BLaER1 (cell line): ENCODE measurements around the gene TNFRSF4.

Experiments
- H3K27ac ChIP-seq: shearing (Covaris generic); formaldehyde crosslinking; 2 replicates; pipeline ENCODE4 v1.8.1; 2022
- H3K27me3 ChIP-seq: shearing (Covaris generic); formaldehyde crosslinking; 2 replicates; pipeline ENCODE4 v1.8.1; 2022
- H3K36me3 ChIP-seq: shearing (Covaris generic); formaldehyde crosslinking; 2 replicates; pipeline ENCODE4 v1.8.1; 2022
- H3K4me1 ChIP-seq: shearing (Covaris generic); formaldehyde crosslinking; 2 replicates; pipeline ENCODE4 v1.8.1; 2022
- H3K4me2 ChIP-seq: shearing (Covaris generic); formaldehyde crosslinking; 2 replicates; pipeline ENCODE4 v1.8.1; 2022
- H3K4me3 ChIP-seq: shearing (Covaris generic); formaldehyde crosslinking; 2 replicates; pipeline ENCODE4 v1.8.1; 2022
- H3K9ac ChIP-seq: shearing (Covaris generic); formaldehyde crosslinking; 2 replicates; pipeline ENCODE4 v1.8.1; 2022
- H3K9me3 ChIP-seq: shearing (Covaris generic); formaldehyde crosslinking; 2 replicates; pipeline ENCODE4 v1.8.1; 2022
- H4K20me1 ChIP-seq: shearing (Covaris generic); formaldehyde crosslinking; 2 replicates; pipeline ENCODE4 v1.8.1; 2022
- Cebpa-rat ChIP-seq: shearing (Covaris generic); IDR thresholded peaks from 2 replicates; pipeline ENCODE4 v1.8.1; 2022

TNFRSF4 gene

GRCh38 chr1:1219341-1219740, 5.4 kb upstream of the TNFRSF4 start:
- Histone ChIP-seq H3K9ac (no peak overlapping the region), H3K27ac (no peak overlapping the region), H3K4me3 (no peak overlapping the region), H3K4me2 (no peak overlapping the region), H3K9me3 (no peaks in the 10 kb centered on the region), H3K27me3 (no peaks in the 10 kb centered on the region), H3K4me1 (peaks cover 29% of the 10 kb centered on the region), H4K20me1 (peaks cover 94% of the 10 kb centered on the region), H3K36me3 (peaks cover 93% of the 10 kb centered on the region)
- TF ChIP-seq Cebpa-rat = no peak

GRCh38 chr1:1218524-1219200, 4.7 kb upstream of the TNFRSF4 start:
- Histone ChIP-seq H3K36me3 (peaks cover 87% of the 10 kb centered on the region), H3K27me3 (no peaks in the 10 kb centered on the region), H3K4me3 (no peak overlapping the region), H3K27ac (no peak overlapping the region), H3K4me2 (no peak overlapping the region), H3K9ac (no peak overlapping the region), H3K4me1 (peaks cover 36% of the 10 kb centered on the region), H4K20me1 (peaks cover 94% of the 10 kb centered on the region), H3K9me3 (no peaks in the 10 kb centered on the region)
- no peak for TF ChIP-seq Cebpa-rat

GRCh38 chr1:1217621-1218523, 3.9 kb upstream of the TNFRSF4 start:
- peaks cover 96% of the 10 kb centered on the region for H4K20me1 ChIP-seq
- no peak overlapping the region for H3K4me3 ChIP-seq
- H3K27me3 ChIP-seq = peaks cover 6% of the 10 kb centered on the region; the same call in 1 of the 2 replicates
- H3K36me3 ChIP-seq = peaks cover 80% of the 10 kb centered on the region
- no peak overlapping the region for H3K4me2 ChIP-seq
- H3K9me3 ChIP-seq = no peaks in the 10 kb centered on the region
- no peak overlapping the region for H3K9ac ChIP-seq
- H3K4me1 ChIP-seq = peaks cover 44% of the 10 kb centered on the region
- no peak for TF ChIP-seq Cebpa-rat
- H3K27ac ChIP-seq = no peak overlapping the region

GRCh38 chr1:1216770-1217620, 3.0 kb upstream of the TNFRSF4 start:
- H3K36me3 ChIP-seq = peaks cover 71% of the 10 kb centered on the region
- H3K9ac ChIP-seq = no peak overlapping the region
- peaks cover 52% of the 10 kb centered on the region for H3K4me1 ChIP-seq
- no peak for TF ChIP-seq Cebpa-rat
- H3K9me3 ChIP-seq = no peaks in the 10 kb centered on the region
- peaks cover 6% of the 10 kb centered on the region; the same call in 1 of the 2 replicates for H3K27me3 ChIP-seq
- peaks cover 91% of the 10 kb centered on the region for H4K20me1 ChIP-seq
- H3K4me2 ChIP-seq = no peak overlapping the region; the same call in 1 of the 2 replicates
- no peak overlapping the region for H3K4me3 ChIP-seq
- no peak overlapping the region for H3K27ac ChIP-seq

- TF ChIP-seq Cebpa-rat = no peak
- peaks cover 61% of the 10 kb centered on the region for H3K36me3 ChIP-seq
- H3K4me1 ChIP-seq = peaks cover 61% of the 10 kb centered on the region
These were observed 2.1 kb upstream of the TNFRSF4 start for GRCh38 chr1:1215881-1216605.

GRCh38 chr1:1215080-1215676, 1.2 kb upstream of the TNFRSF4 start:
- H3K4me3 ChIP-seq = no peak overlapping the region
- H3K9ac ChIP-seq = no peak overlapping the region
- peaks cover 53% of the 10 kb centered on the region for H3K36me3 ChIP-seq
- peaks cover 70% of the 10 kb centered on the region for H3K4me1 ChIP-seq
- no peak overlapping the region for H3K27ac ChIP-seq
- TF ChIP-seq Cebpa-rat = no peak
- peaks cover 73% of the 10 kb centered on the region for H4K20me1 ChIP-seq
- peaks cover 6% of the 10 kb centered on the region; the same call in 1 of the 2 replicates for H3K27me3 ChIP-seq
- no peaks in the 10 kb centered on the region for H3K9me3 ChIP-seq
- peak overlapping the region; percentile 99 for H3K4me2 ChIP-seq

More at GRCh38 chr1:1215881-1216605, 2.1 kb upstream of the TNFRSF4 start:
- no peak overlapping the region; the same call in 1 of the 2 replicates for H3K4me2 ChIP-seq
- H3K9ac ChIP-seq = no peak overlapping the region
- H3K9me3 ChIP-seq = no peaks in the 10 kb centered on the region
- peaks cover 81% of the 10 kb centered on the region for H4K20me1 ChIP-seq
- H3K27me3 ChIP-seq = peaks cover 6% of the 10 kb centered on the region; the same call in 1 of the 2 replicates
- no peak overlapping the region for H3K27ac ChIP-seq
- H3K4me3 ChIP-seq = no peak overlapping the region

GRCh38 chr1:1212780-1213344, 1.1 kb downstream of the TNFRSF4 start:
- Histone ChIP-seq H4K20me1 (peaks cover 60% of the 10 kb centered on the region), H3K27ac (peak overlapping the region; percentile 38; the same call in 1 of the 2 replicates), H3K27me3 (peaks cover 6% of the 10 kb centered on the region; the same call in 1 of the 2 replicates), H3K9ac (0 out of 2 replicates have a peak overlapping the region, but pooled peaks have one; percentile 38), H3K36me3 (peaks cover 30% of the 10 kb centered on the region), H3K4me1 (peaks cover 90% of the 10 kb centered on the region), H3K4me3 (peak overlapping the region; percentile 43), H3K9me3 (no peaks in the 10 kb centered on the region), H3K4me2 (peak overlapping the region; percentile 99)
- TF ChIP-seq Cebpa-rat = no peak
